Measurements from ENCODE around the gene BTBD7.
"Not testable (repeated sequence)": the region's sequence is repeated elsewhere in the genome, so short reads cannot be mapped to it uniquely, and the experiment has no call there.

BTBD7 gene

GRCh38 chr14:93246534-93246933, 86.3 kb downstream of the BTBD7 start:
- FAIRE-seq (no peak), DNase-seq (ENCODE audit: low spot score) (no peak)

DNA sequence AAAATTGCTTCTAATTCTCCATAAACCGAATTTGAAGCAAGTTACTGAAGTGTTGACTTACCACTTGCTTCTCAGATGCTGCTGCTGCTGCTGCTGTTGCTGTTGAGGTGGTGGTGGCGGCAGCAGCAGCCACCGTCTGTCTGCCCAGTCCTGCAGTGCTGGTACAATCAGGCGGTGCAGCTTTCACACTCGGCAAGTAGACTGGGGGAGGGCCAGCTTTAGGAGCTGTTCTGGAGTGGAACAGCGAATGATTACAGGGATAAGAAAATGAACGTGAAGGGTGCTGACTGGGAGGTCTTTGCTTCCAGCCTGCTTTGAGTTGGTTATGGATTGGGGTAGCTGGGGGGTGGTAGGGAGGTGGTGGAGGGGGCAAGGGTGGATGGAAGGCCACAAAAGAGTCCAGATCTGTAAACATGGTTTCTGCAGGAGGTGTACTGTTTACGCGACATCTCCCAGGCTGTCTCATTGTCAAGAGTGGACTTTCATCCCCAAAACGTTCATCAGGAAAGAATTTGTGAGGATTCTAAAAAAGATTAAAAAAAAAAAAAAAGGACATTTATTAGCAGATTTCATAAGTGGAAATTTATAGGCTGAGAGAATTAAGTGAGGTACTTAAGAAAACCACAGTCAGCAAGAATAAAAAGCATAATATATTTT, 86.9 kb downstream of the BTBD7 start:
- DNase-seq (ENCODE audit: low spot score), result no peak
- FAIRE-seq, result no peak

GRCh38 chr14:93240678-93241000, 92.2 kb downstream of the BTBD7 start:
- FAIRE-seq (no peak), DNase-seq (ENCODE audit: low spot score) (no peak)

- FAIRE-seq (peak; percentile 88), DNase-seq (ENCODE audit: low spot score) (peak; percentile 65)
Observed at GRCh38 chr14:93239869-93240677, 92.8 kb downstream of the BTBD7 start.

DNA sequence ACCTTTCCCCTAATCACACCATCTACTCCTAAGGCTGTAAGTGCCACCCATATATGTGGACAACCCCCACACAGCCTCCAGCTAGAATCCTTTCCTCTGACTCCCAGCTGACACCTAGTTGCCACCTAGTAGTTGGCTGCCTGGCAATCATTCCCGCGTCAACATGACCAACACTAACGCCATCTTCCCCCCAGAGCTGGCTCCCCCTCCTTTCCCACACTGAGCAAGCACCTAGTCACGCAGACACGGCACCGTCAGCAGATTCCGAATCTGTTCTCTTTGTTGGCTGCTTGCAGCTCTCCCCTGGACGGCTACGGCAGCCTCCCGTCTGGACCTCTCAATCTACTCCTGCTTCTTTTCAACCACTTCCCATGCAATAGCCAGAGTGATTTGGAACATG, 98.0 kb downstream of the BTBD7 start:
- DNase-seq (ENCODE audit: low spot score), result peak; percentile 87

DNA sequence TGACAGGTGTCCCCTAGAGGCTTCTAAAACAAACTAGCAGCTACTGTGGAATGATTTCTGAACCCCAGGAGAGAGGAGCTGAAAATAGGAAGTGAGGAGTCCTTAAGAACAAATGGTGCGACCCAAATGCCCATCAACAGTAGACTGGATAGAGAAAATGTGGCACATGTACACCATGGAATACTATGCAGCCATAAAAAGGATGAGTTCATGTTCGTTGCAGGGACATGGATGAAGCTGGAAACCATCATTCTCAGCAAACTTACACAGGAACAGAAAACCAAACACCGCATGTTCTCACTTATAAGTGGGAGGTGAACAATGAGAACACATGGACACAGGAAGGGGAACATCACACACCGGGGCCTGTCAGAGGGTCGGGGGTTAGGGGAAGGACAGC, 99.8 kb downstream of the BTBD7 start:
- not testable (repeated sequence) for DNase-seq (ENCODE audit: low spot score); FAIRE-seq

More for the DNA sequence above, 98.0 kb downstream of the BTBD7 start:
- peak; percentile 63 for FAIRE-seq

- DNase-seq (ENCODE audit: low spot score) (no peak), FAIRE-seq (no peak)
Observed at GRCh38 chr14:93232159-93232558, 100.7 kb downstream of the BTBD7 start.

DNA sequence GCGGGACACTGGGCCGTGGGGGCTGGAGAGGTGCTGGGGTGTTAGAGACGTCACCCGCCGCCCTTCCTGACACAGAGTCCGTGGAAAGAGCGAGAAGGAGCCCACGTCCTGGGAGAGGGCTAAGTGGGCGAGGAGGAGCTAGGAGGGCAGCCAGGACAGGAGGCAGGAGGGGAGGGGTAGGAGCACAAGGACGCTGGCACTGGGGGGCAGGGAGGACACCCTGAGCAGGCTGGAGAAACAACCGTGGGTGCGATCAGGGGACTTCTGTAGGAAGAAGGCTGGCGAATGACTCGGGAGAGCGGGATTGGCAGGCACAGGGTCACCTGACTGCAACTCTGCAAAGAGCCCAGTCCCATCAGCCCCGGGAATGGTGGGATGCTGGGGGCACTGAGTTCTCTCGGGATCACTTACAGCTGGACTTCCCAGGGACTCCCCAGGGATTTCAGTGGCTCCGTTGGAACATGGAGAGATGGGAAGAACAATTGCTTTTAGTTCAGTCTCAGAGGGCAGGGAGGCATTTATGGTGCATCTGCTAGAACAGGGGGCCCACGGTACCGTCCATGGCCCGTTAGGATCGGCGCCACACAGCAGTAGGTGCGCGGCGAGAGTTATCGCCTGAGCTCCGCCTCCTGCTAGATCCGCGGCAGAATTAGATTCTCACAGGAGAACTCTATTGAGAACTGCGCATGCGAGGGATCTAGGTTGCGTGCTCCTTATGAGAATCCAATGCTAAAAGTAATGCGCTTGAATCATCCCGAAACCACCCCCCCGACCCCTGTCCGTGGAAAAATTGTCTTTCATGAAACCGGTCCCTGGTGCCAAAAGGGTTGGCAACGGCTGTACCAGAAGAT, 101.5 kb downstream of the BTBD7 start:
- DNase-seq (ENCODE audit: low spot score) (no peak), FAIRE-seq (no peak)

DNA sequence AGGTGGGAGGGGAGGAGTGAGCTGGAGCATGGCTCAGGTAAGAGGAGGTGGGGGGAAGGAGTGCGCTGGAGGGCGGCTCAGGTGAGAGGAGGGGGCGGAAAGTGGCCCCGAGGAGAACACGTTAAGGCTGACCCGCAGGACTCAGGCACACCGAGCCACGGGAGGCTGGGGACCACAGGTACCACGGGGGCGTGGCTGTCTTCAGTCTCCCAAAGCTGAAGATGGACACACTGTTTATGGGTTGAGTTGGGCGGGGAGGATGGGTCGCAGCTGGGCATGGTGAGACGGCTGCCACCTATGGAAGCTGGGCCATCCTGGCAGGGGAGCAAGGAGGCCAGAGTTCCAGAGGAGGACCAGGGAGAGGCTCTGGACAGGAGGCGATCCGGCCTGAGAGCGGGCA, 102.3 kb downstream of the BTBD7 start:
- DNase-seq (ENCODE audit: low spot score) (no peak), FAIRE-seq (no peak)

- DNase-seq (ENCODE audit: low spot score), result no peak
- no peak for FAIRE-seq
Observed at GRCh38 chr14:93228550-93228949, 104.3 kb downstream of the BTBD7 start.

DNA sequence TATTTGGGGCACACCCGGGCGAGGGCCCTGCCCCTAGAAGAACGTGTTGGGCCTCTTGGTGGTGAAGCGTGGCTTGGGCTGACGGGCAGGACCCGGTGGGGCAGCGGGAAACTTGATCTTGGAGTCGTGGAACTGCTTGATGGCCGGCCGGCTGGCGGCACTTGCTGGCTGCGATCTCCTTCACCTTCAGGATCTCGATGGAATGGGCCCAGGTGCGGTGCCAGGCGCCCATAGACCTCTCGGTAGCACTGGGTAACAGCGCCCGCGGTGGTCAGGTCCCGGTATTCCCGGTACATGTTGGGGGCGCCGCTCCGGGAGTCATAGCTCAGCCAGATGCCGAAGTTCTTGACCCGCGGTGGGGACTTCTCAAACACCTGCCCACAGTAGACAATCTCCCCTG, 109.3 kb downstream of the BTBD7 start:
- DNase-seq (ENCODE audit: low spot score) (no peak), FAIRE-seq (no peak)

DNA sequence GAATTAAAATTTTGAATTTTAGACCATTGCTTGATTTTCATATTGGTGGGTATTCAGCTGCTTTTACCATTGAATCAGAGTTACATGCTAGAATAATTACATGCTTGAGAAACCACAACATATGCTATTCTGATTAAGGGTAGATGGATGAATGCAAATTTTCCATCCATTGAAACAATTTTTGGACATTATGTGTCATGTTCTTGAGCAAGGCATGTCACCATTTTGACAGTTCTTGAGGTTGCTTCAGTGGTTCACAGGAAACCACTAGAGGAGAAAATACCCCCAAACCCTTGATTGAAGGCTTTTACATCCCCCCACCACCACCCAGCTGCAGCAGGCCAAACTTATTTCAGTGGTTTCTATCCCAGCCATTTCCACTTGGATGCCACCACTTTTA, 112.3 kb downstream of the BTBD7 start:
- FAIRE-seq (no peak), DNase-seq (ENCODE audit: low spot score) (no peak)

DNA sequence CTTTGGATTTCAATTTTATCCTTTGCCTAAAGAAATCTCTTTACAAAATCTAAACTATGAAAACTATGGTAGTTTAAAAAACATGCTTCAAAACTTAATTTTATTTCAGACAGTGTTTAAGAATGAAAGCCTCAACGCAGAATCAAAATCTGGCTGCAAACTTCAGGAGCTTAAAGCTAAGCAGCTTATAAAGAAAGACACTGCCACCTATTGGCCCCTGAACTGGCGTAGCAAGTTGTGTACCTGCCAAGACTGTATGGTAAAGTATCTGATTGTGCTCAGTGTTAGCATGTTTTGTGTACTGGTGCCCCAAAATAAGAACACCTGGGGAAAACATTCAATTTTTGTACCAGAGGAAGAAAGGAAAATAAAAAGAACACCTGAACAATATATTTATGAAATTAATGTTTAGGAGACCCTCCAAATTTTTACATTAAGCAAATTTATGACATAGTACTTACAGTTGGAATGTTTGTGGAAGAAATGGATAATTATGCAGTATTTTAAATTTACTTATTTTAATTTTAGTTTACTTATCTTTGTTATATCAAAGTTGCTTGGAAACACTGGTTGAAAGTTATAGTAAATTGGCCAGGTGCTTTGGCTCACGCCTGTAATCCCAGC, 113.6 kb downstream of the BTBD7 start:
- no peak for FAIRE-seq
- peak; percentile 28 for DNase-seq (ENCODE audit: low spot score)

DNA sequence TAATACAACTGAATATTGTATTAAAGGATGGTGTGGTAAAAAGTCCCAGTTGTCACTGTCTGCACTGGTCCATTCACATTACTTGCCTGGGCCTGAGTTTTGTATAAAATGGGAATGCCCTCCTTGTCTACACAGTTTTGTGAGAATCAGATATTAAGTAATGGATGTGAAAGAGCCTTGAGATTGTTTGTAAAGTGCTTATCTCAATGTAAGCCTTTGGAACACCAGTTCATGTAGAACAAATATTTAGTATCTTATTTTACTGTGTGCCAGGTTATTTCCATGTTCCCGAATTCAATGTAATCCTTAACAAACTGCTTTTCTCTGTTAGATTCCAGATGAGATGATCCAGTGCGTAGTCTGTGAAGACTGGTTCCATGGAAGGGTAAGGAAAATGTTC, 118.2 kb downstream of the BTBD7 start:
- no peak for DNase-seq (ENCODE audit: low spot score)
- FAIRE-seq, result no peak

- no peak for FAIRE-seq
Observed at GRCh38 chr14:93212432-93212831, 120.4 kb downstream of the BTBD7 start.

GRCh38 chr14:93207468-93208308, 125.1 kb downstream of the BTBD7 start:
- peak; percentile 23 for DNase-seq (ENCODE audit: low spot score)
- no peak for FAIRE-seq

More at GRCh38 chr14:93212432-93212831, 120.4 kb downstream of the BTBD7 start:
- DNase-seq (ENCODE audit: low spot score), result no peak

GRCh38 chr14:93206793-93207467, 125.9 kb downstream of the BTBD7 start, which contains the start of the genes GON7 and UBR7:
Gene GON7, minus strand, starts transcription at chr14:93207065. Its CDS starts 28 bp downstream, at chr14:93207037.
Gene UBR7, plus strand, starts transcription at chr14:93207256. Its CDS starts 36 bp downstream, at chr14:93207292.
- FAIRE-seq (peak; percentile 70), DNase-seq (ENCODE audit: low spot score) (peak; percentile 89)

DNA sequence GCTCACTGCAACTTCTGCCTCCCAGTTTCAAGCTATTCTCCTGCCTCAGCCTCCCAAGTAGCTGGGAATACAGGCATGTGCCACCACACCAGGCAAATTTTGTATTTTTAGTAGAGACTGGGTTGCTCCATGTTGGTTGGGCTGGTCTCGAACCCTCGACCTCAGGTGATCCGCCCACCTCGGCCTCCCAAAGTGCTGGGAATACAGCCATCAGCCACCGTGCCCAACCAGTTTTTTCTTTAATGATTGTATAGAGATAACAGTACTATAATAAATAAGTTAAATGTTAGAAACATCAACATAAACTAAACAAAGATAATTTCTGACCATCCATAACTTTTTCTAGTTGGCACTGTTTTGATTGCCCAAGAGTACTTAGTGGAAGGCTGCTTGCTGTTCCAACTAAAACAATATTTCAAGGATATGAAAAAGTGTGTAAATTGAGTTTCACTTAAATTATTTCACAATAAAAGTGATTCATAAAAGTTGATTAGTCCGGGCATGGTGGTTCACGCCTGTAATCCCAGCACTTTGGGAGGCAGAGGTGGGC, 131.6 kb downstream of the BTBD7 start:
- DNase-seq (ENCODE audit: low spot score) (no peak), FAIRE-seq (no peak)

DNA sequence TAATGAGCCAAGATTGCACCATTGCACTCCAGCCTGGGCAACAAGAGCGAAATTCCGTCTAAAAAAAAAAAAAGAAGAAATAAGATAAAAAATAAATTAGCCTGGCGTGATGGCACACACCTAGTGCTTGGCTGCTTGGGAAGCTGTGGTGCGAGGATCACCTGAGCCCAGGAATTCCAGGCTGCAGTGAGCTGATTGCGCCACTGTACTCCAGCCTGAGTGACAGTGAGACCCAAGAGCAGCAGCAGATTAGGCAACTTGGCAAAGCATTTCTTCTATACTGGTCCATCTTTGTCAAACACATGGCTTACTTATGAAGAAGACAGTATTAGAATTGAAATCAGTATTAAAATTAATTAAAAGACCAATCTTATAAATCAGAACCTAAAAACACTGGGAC, 132.3 kb downstream of the BTBD7 start:
- FAIRE-seq, result no peak
- DNase-seq (ENCODE audit: low spot score), result no peak

DNA sequence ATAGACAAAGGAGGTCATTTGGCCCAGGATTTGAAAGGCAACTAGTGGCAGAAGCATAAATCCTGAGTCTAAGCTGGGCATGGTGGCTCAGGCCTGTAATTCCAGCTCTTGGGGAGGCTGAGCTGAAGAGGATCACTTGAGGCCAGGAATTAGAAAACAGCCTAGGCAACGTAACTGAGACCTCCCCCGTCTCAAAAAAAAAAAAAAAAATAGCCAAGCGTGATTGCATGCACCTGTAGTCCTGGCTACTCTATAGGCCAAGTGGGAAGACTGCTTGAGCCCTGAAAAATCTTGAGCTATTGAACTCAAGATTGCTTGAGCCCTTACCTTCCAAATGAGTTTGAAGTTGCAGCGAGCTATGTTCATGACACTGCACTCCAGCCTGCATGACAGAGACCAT, 133.8 kb downstream of the BTBD7 start:
- FAIRE-seq (no peak), DNase-seq (ENCODE audit: low spot score) (no peak)
